Neural cell (in vitro differentiated cells): ENCODE data around the gene SLC6A9. TPM values are rescaled to one million over a fixed set of nuclear protein-coding genes. Genes with fewer than 3 reads are reported as not detected.

Source experiments
- H2AFZ ChIP-seq: fragments of 200-600, 300-800 bp; sonication (generic), shearing (Covaris generic); 2 replicates; pipeline ENCODE4 v1.6.0; 2014; ENCODE audit warnings: low read depth, mild to moderate bottlenecking, antibody characterized with exemption, low read length, moderate library complexity
- H3F3A ChIP-seq: fragments of 200-600 bp; shearing (Covaris generic); 2 replicates; pipeline ENCODE4 v1.6.1; 2016; ENCODE audit warnings: mild to moderate bottlenecking, moderate library complexity, mixed read lengths, antibody characterized with exemption, low read length; ENCODE audit not compliant: insufficient read depth, poor library complexity, severe bottlenecking
- H3K27ac ChIP-seq: fragments of 200-600, 300-800 bp; sonication (generic), shearing (Covaris generic); 2 replicates; pipeline ENCODE4 v1.5.1; 2014; ENCODE audit warnings: mild to moderate bottlenecking, low read length, moderate library complexity
- H3K27me3 ChIP-seq: fragments of 300-800, 200-600 bp; sonication (generic), shearing (Covaris generic); 2 replicates; pipeline ENCODE4 v1.6.0; 2014; ENCODE audit warnings: mild to moderate bottlenecking, low read depth, low read length, moderate library complexity; ENCODE audit not compliant: insufficient read depth
- H3K36me3 ChIP-seq: fragments of 300-800, 200-600 bp; sonication (generic), shearing (Covaris generic); 2 replicates; pipeline ENCODE4 v1.5.1; 2014; ENCODE audit warnings: mild to moderate bottlenecking, antibody characterized with exemption, low read length, moderate library complexity; ENCODE audit not compliant: insufficient read depth
- H3K4me2 ChIP-seq: fragments of 300-800, 200-600 bp; sonication (generic), shearing (Covaris generic); 2 replicates; pipeline ENCODE4 v1.6.0; 2014; ENCODE audit warnings: mild to moderate bottlenecking, low read length
- H3K4me3 ChIP-seq: fragments of 300-800, 200-600 bp; sonication (generic), shearing (Covaris generic); 2 replicates; pipeline ENCODE4 v1.5.1; 2014; ENCODE audit warnings: mild to moderate bottlenecking, low read length, moderate library complexity
- H3K79me2 ChIP-seq: fragments of 200-600 bp; shearing (Covaris generic); replicated peaks from 2 replicates; pipeline ENCODE4 v1.6.0; 2014; ENCODE audit warnings: mild to moderate bottlenecking, low read length, moderate library complexity; ENCODE audit not compliant: insufficient read depth
- H3K9ac ChIP-seq: fragments of 300-800, 200-600 bp; sonication (generic), shearing (Covaris generic); 2 replicates; pipeline ENCODE4 v1.6.1; 2016; ENCODE audit warnings: mild to moderate bottlenecking, low read length, mixed read lengths
- H3K9me2 ChIP-seq: fragments of 200-600 bp; shearing (Covaris generic); 2 replicates; pipeline ENCODE4 v1.6.1; 2016; ENCODE audit warnings: mild to moderate bottlenecking, low read length, mixed read lengths; ENCODE audit not compliant: insufficient read depth
- H3K9me3 ChIP-seq: fragments of 200-600, 300-800 bp; sonication (generic), shearing (Covaris generic); 2 replicates; pipeline ENCODE4 v1.6.1; 2016; ENCODE audit warnings: mild to moderate bottlenecking, mixed run types, low read length, moderate library complexity, mixed read lengths
- H4K20me1 ChIP-seq: fragments of 200-600 bp; shearing (Covaris generic); 2 replicates; pipeline ENCODE4 v1.6.1; 2016; ENCODE audit warnings: mild to moderate bottlenecking, mixed run types; ENCODE audit not compliant: insufficient read depth
- CTCF ChIP-seq: fragments of 450-650 bp; IDR thresholded peaks from 2 replicates; pipeline ENCODE4 v1.5.1; 2014; ENCODE audit warnings: antibody characterized with exemption, mild to moderate bottlenecking, moderate library complexity; ENCODE audit not compliant: poor library complexity, severe bottlenecking
- EP300 ChIP-seq: fragments of 450-650 bp; conservative IDR thresholded peaks from 2 replicates; pipeline ENCODE4 v1.6.1; 2014; ENCODE audit warnings: antibody characterized with exemption, mild to moderate bottlenecking, moderate library complexity; ENCODE audit not compliant: poor library complexity, severe bottlenecking
- EZH2 ChIP-seq: fragments of 200-600, 300-800 bp; shearing (Covaris generic), sonication (generic); IDR thresholded peaks from 2 replicates; pipeline ENCODE4 v1.6.1; 2014; ENCODE audit warnings: antibody characterized with exemption, low read length, borderline replicate concordance, mild to moderate bottlenecking; ENCODE audit not compliant: insufficient read depth, poor library complexity, severe bottlenecking
- MXI1 ChIP-seq: fragments of 450-650 bp; conservative IDR thresholded peaks from 2 replicates; pipeline ENCODE4 v1.6.1; 2014; ENCODE audit warnings: antibody characterized with exemption, mild to moderate bottlenecking; ENCODE audit not compliant: poor library complexity, severe bottlenecking
- POLR2AphosphoS5 ChIP-seq: IDR thresholded peaks from 2 replicates; pipeline ENCODE4 v1.6.1; 2012
- RAD21 ChIP-seq: fragments of 450-650 bp; conservative IDR thresholded peaks from 2 replicates; pipeline ENCODE4 v1.6.1; 2014; ENCODE audit warnings: antibody characterized with exemption, mild to moderate bottlenecking, moderate library complexity
- SMC3 ChIP-seq: fragments of 450-650 bp; conservative IDR thresholded peaks from 2 replicates; pipeline ENCODE4 v1.6.1; 2014; ENCODE audit warnings: antibody characterized with exemption, mild to moderate bottlenecking, moderate library complexity; ENCODE audit not compliant: poor library complexity
- TAF1 ChIP-seq: IDR thresholded peaks from 2 replicates; pipeline ENCODE4 v1.6.1; 2012; ENCODE audit warnings: low read depth
- polyA plus RNA-seq: library from polyadenylated mRNA; depleted of rRNA; stranded (reverse); fragments of >200 nt; gene quantifications from 2 replicates; pipeline ENCODE4 v1.2.3, GENCODE V29; 2014
- TF ChIP-seq, protein P1 (sequence below): IDR thresholded peaks from 2 replicates; pipeline ENCODE4 v1.6.1; 2012; ENCODE audit warnings: borderline replicate concordance

SLC6A9 gene
- polyA plus RNA-seq, 1 donor from 2014 or later, result 1.3 TPM

GRCh38 chr1:43985984-43986595, 45.2 kb downstream of the SLC6A9 start:
- Histone ChIP-seq H3K9me2 (no peaks in the 10 kb centered on the region), H3K36me3 (no peaks in the 10 kb centered on the region), H4K20me1 (no peaks in the 10 kb centered on the region), H3K27me3 (no peaks in the 10 kb centered on the region), H2AFZ (no peak overlapping the region), H3K79me2 (no peaks in the 10 kb centered on the region), H3K4me3 (no peak overlapping the region), H3K9ac (no peak overlapping the region), H3K9me3 (no peaks in the 10 kb centered on the region), H3K27ac (no peak overlapping the region), H3K4me2 (no peak overlapping the region), H3F3A (no peaks in the 10 kb centered on the region)
- TF ChIP-seq EP300 (no peak), SMC3 (no peak), RAD21 (no peak), MXI1 (no peak), EZH2 (no peak), CTCF (no peak), POLR2AphosphoS5 (no peak), TAF1 (no peak)
- TF ChIP-seq, protein P1, sequence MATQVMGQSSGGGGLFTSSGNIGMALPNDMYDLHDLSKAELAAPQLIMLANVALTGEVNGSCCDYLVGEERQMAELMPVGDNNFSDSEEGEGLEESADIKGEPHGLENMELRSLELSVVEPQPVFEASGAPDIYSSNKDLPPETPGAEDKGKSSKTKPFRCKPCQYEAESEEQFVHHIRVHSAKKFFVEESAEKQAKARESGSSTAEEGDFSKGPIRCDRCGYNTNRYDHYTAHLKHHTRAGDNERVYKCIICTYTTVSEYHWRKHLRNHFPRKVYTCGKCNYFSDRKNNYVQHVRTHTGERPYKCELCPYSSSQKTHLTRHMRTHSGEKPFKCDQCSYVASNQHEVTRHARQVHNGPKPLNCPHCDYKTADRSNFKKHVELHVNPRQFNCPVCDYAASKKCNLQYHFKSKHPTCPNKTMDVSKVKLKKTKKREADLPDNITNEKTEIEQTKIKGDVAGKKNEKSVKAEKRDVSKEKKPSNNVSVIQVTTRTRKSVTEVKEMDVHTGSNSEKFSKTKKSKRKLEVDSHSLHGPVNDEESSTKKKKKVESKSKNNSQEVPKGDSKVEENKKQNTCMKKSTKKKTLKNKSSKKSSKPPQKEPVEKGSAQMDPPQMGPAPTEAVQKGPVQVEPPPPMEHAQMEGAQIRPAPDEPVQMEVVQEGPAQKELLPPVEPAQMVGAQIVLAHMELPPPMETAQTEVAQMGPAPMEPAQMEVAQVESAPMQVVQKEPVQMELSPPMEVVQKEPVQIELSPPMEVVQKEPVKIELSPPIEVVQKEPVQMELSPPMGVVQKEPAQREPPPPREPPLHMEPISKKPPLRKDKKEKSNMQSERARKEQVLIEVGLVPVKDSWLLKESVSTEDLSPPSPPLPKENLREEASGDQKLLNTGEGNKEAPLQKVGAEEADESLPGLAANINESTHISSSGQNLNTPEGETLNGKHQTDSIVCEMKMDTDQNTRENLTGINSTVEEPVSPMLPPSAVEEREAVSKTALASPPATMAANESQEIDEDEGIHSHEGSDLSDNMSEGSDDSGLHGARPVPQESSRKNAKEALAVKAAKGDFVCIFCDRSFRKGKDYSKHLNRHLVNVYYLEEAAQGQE, result no peak

- Histone ChIP-seq H3K27ac (no peak overlapping the region), H3K79me2 (peaks cover 5% of the 10 kb centered on the region), H3K27me3 (no peaks in the 10 kb centered on the region), H3K4me3 (no peak overlapping the region), H3K9me2 (no peaks in the 10 kb centered on the region), H3K36me3 (no peaks in the 10 kb centered on the region), H2AFZ (no peak overlapping the region), H4K20me1 (no peaks in the 10 kb centered on the region), H3K9me3 (no peaks in the 10 kb centered on the region), H3K4me2 (no peak overlapping the region), H3K9ac (no peak overlapping the region), H3F3A (no peaks in the 10 kb centered on the region)
- TF ChIP-seq POLR2AphosphoS5, result no peak
- TF ChIP-seq, protein P1, result no peak
- no peak for TF ChIP-seq EZH2
- no peak for TF ChIP-seq CTCF
- no peak for TF ChIP-seq EP300
- no peak for TF ChIP-seq MXI1
- no peak for TF ChIP-seq RAD21
- no peak for TF ChIP-seq TAF1
- no peak for TF ChIP-seq SMC3
These were observed 46.4 kb downstream of the SLC6A9 start for GRCh38 chr1:43984855-43985254.
